ENCODE results near the gene C2orf42.

DNA sequence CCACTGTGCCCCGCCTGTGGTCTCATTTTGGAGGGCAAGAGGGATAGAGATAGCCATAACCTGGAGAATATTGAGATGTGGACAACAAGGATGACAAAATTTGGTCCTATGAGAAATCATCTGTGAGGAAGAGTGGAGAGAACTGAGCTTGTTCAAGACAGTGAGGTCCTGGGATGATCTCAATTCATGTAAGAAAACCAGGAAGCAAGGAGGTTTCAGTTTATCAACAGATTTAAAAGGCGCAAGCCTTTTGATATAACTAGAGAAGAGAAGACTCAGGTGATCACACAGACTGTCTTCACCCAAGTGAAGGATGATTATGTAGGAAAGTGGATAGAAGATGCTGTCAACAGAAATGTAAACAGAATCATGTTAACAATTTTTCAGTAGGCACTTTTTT is 64.4 kb downstream of the C2orf42 start:
- TF ChIP-seq, protein P1, sequence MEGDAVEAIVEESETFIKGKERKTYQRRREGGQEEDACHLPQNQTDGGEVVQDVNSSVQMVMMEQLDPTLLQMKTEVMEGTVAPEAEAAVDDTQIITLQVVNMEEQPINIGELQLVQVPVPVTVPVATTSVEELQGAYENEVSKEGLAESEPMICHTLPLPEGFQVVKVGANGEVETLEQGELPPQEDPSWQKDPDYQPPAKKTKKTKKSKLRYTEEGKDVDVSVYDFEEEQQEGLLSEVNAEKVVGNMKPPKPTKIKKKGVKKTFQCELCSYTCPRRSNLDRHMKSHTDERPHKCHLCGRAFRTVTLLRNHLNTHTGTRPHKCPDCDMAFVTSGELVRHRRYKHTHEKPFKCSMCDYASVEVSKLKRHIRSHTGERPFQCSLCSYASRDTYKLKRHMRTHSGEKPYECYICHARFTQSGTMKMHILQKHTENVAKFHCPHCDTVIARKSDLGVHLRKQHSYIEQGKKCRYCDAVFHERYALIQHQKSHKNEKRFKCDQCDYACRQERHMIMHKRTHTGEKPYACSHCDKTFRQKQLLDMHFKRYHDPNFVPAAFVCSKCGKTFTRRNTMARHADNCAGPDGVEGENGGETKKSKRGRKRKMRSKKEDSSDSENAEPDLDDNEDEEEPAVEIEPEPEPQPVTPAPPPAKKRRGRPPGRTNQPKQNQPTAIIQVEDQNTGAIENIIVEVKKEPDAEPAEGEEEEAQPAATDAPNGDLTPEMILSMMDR (IDR thresholded peaks at IDR 0.05): no peak
- no peak for TF ChIP-seq POLR2A (IDR thresholded peaks at IDR 0.05)
